ENCODE measurements around the gene TRIM38.

TRIM38 gene

GRCh38 chr6:25949695-25950094 lies 12.9 kb upstream of the TRIM38 start:
- TF ChIP-seq SIN3A (IDR thresholded peaks at IDR 0.05; ENCODE audit: borderline replicate concordance, insufficient read depth, low read length) = no peak
- no peak for TF ChIP-seq REST (IDR thresholded peaks at IDR 0.05; ENCODE audit: insufficient read depth in 1 of 2, low read depth in 2 of 2, low read length in 2 of 2)
- no peak for TF ChIP-seq FOXP2 (optimal IDR thresholded peaks at IDR 0.05; ENCODE audit: borderline replicate concordance, extremely low read depth, extremely low read length, insufficient read depth)
- TF ChIP-seq POLR2AphosphoS5 (IDR thresholded peaks at IDR 0.05; ENCODE audit: low read depth, low read length) = no peak
- no peak for TF ChIP-seq TAF1 (IDR thresholded peaks at IDR 0.05; ENCODE audit: borderline replicate concordance, insufficient read depth, low read length)

GRCh38 chr6:25950297-25950696 lies 12.3 kb upstream of the TRIM38 start:
- TF ChIP-seq SIN3A (IDR thresholded peaks at IDR 0.05; ENCODE audit: borderline replicate concordance, insufficient read depth, low read length) (no peak), REST (IDR thresholded peaks at IDR 0.05; ENCODE audit: insufficient read depth in 1 of 2, low read depth in 2 of 2, low read length in 2 of 2) (no peak), POLR2AphosphoS5 (IDR thresholded peaks at IDR 0.05; ENCODE audit: low read depth, low read length) (no peak), TAF1 (IDR thresholded peaks at IDR 0.05; ENCODE audit: borderline replicate concordance, insufficient read depth, low read length) (no peak), FOXP2 (optimal IDR thresholded peaks at IDR 0.05; ENCODE audit: borderline replicate concordance, extremely low read depth, extremely low read length, insufficient read depth) (no peak)

GRCh38 chr6:25951296-25952032 lies 11.1 kb upstream of the TRIM38 start:
- no peak for TF ChIP-seq REST (IDR thresholded peaks at IDR 0.05; ENCODE audit: insufficient read depth in 1 of 2, low read depth in 2 of 2, low read length in 2 of 2)
- TF ChIP-seq TAF1 (IDR thresholded peaks at IDR 0.05; ENCODE audit: borderline replicate concordance, insufficient read depth, low read length) = no peak
- TF ChIP-seq POLR2AphosphoS5 (IDR thresholded peaks at IDR 0.05; ENCODE audit: low read depth, low read length) = no peak
- TF ChIP-seq SIN3A (IDR thresholded peaks at IDR 0.05; ENCODE audit: borderline replicate concordance, insufficient read depth, low read length) = no peak

- TF ChIP-seq SIN3A (IDR thresholded peaks at IDR 0.05; ENCODE audit: borderline replicate concordance, insufficient read depth, low read length) (no peak), FOXP2 (optimal IDR thresholded peaks at IDR 0.05; ENCODE audit: borderline replicate concordance, extremely low read depth, extremely low read length, insufficient read depth) (no peak), REST (IDR thresholded peaks at IDR 0.05; ENCODE audit: insufficient read depth in 1 of 2, low read depth in 2 of 2, low read length in 2 of 2) (no peak), POLR2AphosphoS5 (IDR thresholded peaks at IDR 0.05; ENCODE audit: low read depth, low read length) (no peak), TAF1 (IDR thresholded peaks at IDR 0.05; ENCODE audit: borderline replicate concordance, insufficient read depth, low read length) (no peak)
Measured at GRCh38 chr6:25952535-25952934, 10.1 kb upstream of the TRIM38 start.

Data from PFSK-1 (cell line).